GM13977 (cell line): ENCODE results near the gene PACC1.

Experiments used
- DNase-seq: peaks from one replicate; pipeline ENCODE4 v3.0.0; 2012; ENCODE audit warnings: low spot score
- CTCF ChIP-seq: IDR thresholded peaks from 2 replicates; pipeline ENCODE4 v1.5.1; 2012; ENCODE audit warnings: mild to moderate bottlenecking, control low read depth; ENCODE audit not compliant: insufficient read depth; ENCODE audit errors: extremely low read depth, missing control alignments
- in situ Hi-C: fragments of 300-500 bp; cut with MboI; formaldehyde crosslinking; loops from one replicate; pipeline ENCODE4 v1.12.0; 2022; ENCODE audit warnings: low sequenced_read_pairs, low pct_unique_long_range_greater_than_20kb, mixed read lengths, inconsistent platforms; ENCODE audit not compliant: unreplicated experiment

Gene PACC1

GRCh38 chr1:212451416-212452322 lies 37.0 kb upstream of the PACC1 start:
- in situ Hi-C loops: loop anchor here (25.0 kb wide), 1 partner anchor 536 kb away; no protein-coding TSS in a partner anchor
- no peak for TF ChIP-seq CTCF
- no peak for DNase-seq

GRCh38 chr1:212450331-212450881 lies 35.7 kb upstream of the PACC1 start:
- no peak for DNase-seq
- in situ Hi-C loops: loop anchor here (25.0 kb wide), 1 partner anchor 537 kb away; no protein-coding TSS in a partner anchor
- TF ChIP-seq CTCF: no peak

- DNase-seq: no peak
- in situ Hi-C loops: no loop called here
- TF ChIP-seq CTCF: no peak
Measured at GRCh38 chr1:212447478-212447877, 32.8 kb upstream of the PACC1 start.

- DNase-seq: no peak
- in situ Hi-C loops: no loop called here
- TF ChIP-seq CTCF: no peak
Measured at GRCh38 chr1:212446333-212446732, 31.6 kb upstream of the PACC1 start.

GRCh38 chr1:212442408-212442807 lies 27.7 kb upstream of the PACC1 start:
- no peak for DNase-seq
- no peak for TF ChIP-seq CTCF
- in situ Hi-C loops: no loop called here

- in situ Hi-C loops: no loop called here
- DNase-seq: no peak
- TF ChIP-seq CTCF: no peak
Measured at GRCh38 chr1:212440419-212440818, 25.7 kb upstream of the PACC1 start.
